Stomach (tissue), 9 donors: ENCODE measurements around the gene UNC5B. TPM values are rescaled to one million over a fixed set of nuclear protein-coding genes. Genes with fewer than 3 reads are reported as not detected.

Experiments
- DNase-seq, 2 donors: peaks; one replicate each; pipeline versions ENCODE4 v3.0.0 to v3.0.0-alpha.2; 2013 to 2019
- H3K27ac ChIP-seq, 5 donors: fragments of 200-600 bp in 4 of 5; sonication (generic) in 4 of 5; one replicate each; pipeline ENCODE4 v1.5.1; 2013 to 2019; ENCODE audit warnings: mild to moderate bottlenecking in 1 of 5, moderate library complexity in 1 of 5
- H3K27me3 ChIP-seq, 3 donors: fragments of 200-600 bp; sonication (generic); one replicate each; pipeline ENCODE4 v1.5.1; 2017 to 2019; ENCODE audit warnings: mixed run types in 1 of 3
- H3K36me3 ChIP-seq, 4 donors: fragments of 200-600 bp; sonication (generic); 1 replicate in 3 of 4; 2 replicates in 1 of 4; pipeline ENCODE4 v1.5.1; 2016 to 2019
- H3K4me1 ChIP-seq, 4 donors: fragments of 200-600 bp; sonication (generic); one replicate each; pipeline ENCODE4 v1.5.1; 2016 to 2019
- H3K4me3 ChIP-seq, 4 donors: fragments of 200-600 bp; sonication (generic) in 3 of 4; one replicate each; pipeline ENCODE4 v1.5.1; 2016 to 2019; ENCODE audit warnings: mild to moderate bottlenecking in 1 of 4
- H3K9me3 ChIP-seq, 4 donors: fragments of 200-600 bp; sonication (generic); one replicate each; pipeline ENCODE4 v1.5.1; 2016 to 2019
- CTCF ChIP-seq, 7 experiments: fragments of 450-650 bp in 4 of 7; fragments of 200-600 bp in 3 of 7; sonication (generic) in 3 of 7; IDR thresholded peaks; one replicate each; pipeline ENCODE4 v1.5.1; 2016 to 2019; ENCODE audit warnings: antibody characterized with exemption in 7 of 7, control low read depth in 2 of 7, mild to moderate bottlenecking in 1 of 7
- EP300 ChIP-seq: sonication (generic); formaldehyde crosslinking; IDR thresholded peaks from one replicate; pipeline ENCODE4 v1.6.1; 2017; ENCODE audit warnings: antibody characterized with exemption
- POLR2A ChIP-seq, 4 donors: fragments of 450-650 bp; IDR thresholded peaks; one replicate each; pipeline ENCODE4 v1.6.1; 2016; ENCODE audit warnings: antibody characterized with exemption in 4 of 4, control low read depth in 2 of 4, mild to moderate bottlenecking in 1 of 4, moderate library complexity in 1 of 4
- POLR2AphosphoS5 ChIP-seq, 3 donors: sonication (generic); formaldehyde crosslinking; IDR thresholded peaks; one replicate each; pipeline ENCODE4 v1.6.1; 2016; ENCODE audit warnings: antibody characterized with exemption in 3 of 3
- WGBS, 5 donors: extraction: QIAGEN DNeasy Blood & Tissue Kit in 3 of 5; methylation state at CpG; one replicate each; pipeline versions ENCODE4 v1.1.5 to v1.1.7; 2013 to 2018; 5-methylcytosine and 5-hydroxymethylcytosine counted together
- intact Hi-C: fragments of 100-400 bp; cut with DNase I; formaldehyde crosslinking; loops from one replicate; pipeline ENCODE4 v1.15.1; 2023; ENCODE audit warnings: low total_unique reads
- polyA plus RNA-seq, 3 donors: library from polyadenylated mRNA; stranded (reverse); fragments of 200-250 nt; gene quantifications; one replicate each; pipeline ENCODE4 v1.2.3, GENCODE V29; 2013
- total RNA-seq, 5 donors: library from RNA; depleted of rRNA; stranded (reverse); fragments of >200 nt; gene quantifications; one replicate each; pipeline versions ENCODE4 v1.1.0 to v1.2.3, GENCODE V29; 2014 to 2016
- donor health status: healthy with polysubstance abuse.
- donor health status: Bipolar disorder and iron deficiency.
- donor health status: healthy.

Gene UNC5B
- total and polyA plus RNA-seq, 8 donors = 1.4 to 42.9 (median 5.7) TPM

GRCh38 chr10:71349406-71349805 lies 137.0 kb downstream of the UNC5B start:
- no peak for DNase-seq
- Histone ChIP-seq H3K4me1 (peaks cover 17 to 53% (median 19%) of the 10 kb centered on the region in 4 donors), H3K4me3 (no peak overlapping the region), H3K9me3 (no peaks in the 10 kb centered on the region), H3K27ac (peak overlapping the region in 1 of 5 donors; percentile 69), H3K27me3 (no peaks in the 10 kb centered on the region), H3K36me3 (peaks cover 0 to 34% (median 31%) of the 10 kb centered on the region in 4 donors)
- TF ChIP-seq CTCF (IDR thresholded peaks at IDR 0.05) (no peak), POLR2A (IDR thresholded peaks at IDR 0.05) (no peak), EP300 (no peak), POLR2AphosphoS5 (IDR thresholded peaks at IDR 0.05) (no peak)
- 93 to 98% (median 95%) methylated on average over 6 to 7 of the region's 7 CpGs for WGBS, 5 donors
- intact Hi-C loops = no loop called here

DNA sequence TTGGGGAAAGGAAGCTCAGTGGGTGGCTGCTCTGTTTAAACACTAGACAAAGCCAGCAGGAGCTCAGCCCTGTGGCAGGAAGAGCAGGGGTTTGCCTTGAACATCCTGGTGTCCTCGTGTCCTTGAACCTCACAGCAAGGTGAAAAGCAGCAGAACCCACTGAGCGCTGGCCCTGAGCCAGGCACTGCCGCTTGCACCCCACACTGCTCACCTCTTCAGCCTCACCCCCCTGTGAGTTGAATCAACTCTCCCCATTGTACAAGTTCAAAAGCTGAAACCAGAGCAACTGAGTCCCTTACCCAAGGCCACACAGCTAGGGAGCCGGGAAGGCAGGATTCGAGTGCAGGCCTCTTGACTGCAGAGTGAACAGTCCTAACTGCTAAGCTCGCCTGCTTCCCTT lies 138.7 kb downstream of the UNC5B start:
- H3K27ac ChIP-seq = no peak overlapping the region
- no peaks in the 10 kb centered on the region for H3K27me3 ChIP-seq
- whole genome bisulfite sequencing, 5 donors = 84 to 96% (median 91%) methylated on average over 6 of the region's 6 CpGs
- TF ChIP-seq EP300 = no peak
- no peak for TF ChIP-seq POLR2AphosphoS5 (IDR thresholded peaks at IDR 0.05)
- TF ChIP-seq CTCF (IDR thresholded peaks at IDR 0.05) = no peak
- no peak for TF ChIP-seq POLR2A (IDR thresholded peaks at IDR 0.05)
- H3K9me3 ChIP-seq = no peaks in the 10 kb centered on the region
- intact Hi-C loops = no loop called here
- H3K4me3 ChIP-seq = no peak overlapping the region
- H3K4me1 ChIP-seq = peaks cover 12 to 46% (median 19%) of the 10 kb centered on the region in 4 donors
- no peak for DNase-seq
- peaks cover 0 to 49% (median 47%) of the 10 kb centered on the region in 4 donors for H3K36me3 ChIP-seq

- Histone ChIP-seq H3K27ac (peak overlapping the region in 1 of 5 donors; percentile 6), H3K27me3 (no peaks in the 10 kb centered on the region), H3K9me3 (no peaks in the 10 kb centered on the region), H3K4me3 (no peak overlapping the region), H3K36me3 (peaks cover 6 to 56% (median 54%) of the 10 kb centered on the region in 4 donors), H3K4me1 (peaks cover 12 to 46% (median 19%) of the 10 kb centered on the region in 4 donors)
- TF ChIP-seq POLR2AphosphoS5 (IDR thresholded peaks at IDR 0.05) (peak in 1 of 3 donors; percentile 41), POLR2A (IDR thresholded peaks at IDR 0.05) (no peak)
- WGBS, 5 donors = 52 to 69% (median 60%) methylated on average over 13 to 14 of the region's 14 CpGs
- DNase-seq = peak in 1 of 2 donors; percentile 79
- intact Hi-C loops = no loop called here
Observed at GRCh38 chr10:71351628-71352319, 139.4 kb downstream of the UNC5B start.

Other genes starting within 250 kb of the UNC5B start
- 10 to 100 TPM in 1 of 5 donors, 1 to 10 TPM in 2, not detected in 2; 2.8 to 23.7 (median 6.4) TPM for gene SLC29A3, start 106.7 kb downstream of the UNC5B start, total RNA-seq
- gene SLC29A3, start 106.7 kb downstream of the UNC5B start, polyA plus RNA-seq = 1 to 10 TPM; 2.9 to 4.8 (median 3.7) TPM
- gene CDH23, start 184.3 kb downstream of the UNC5B start, total RNA-seq = 1 to 10 TPM; 1.7 to 8.2 (median 4.0) TPM
- gene CDH23, start 184.3 kb downstream of the UNC5B start, polyA plus RNA-seq = under 1 TPM; 0.31 to 0.53 (median 0.37) TPM